HFF-Myc (cell line): ENCODE data around the gene SAMD1.

ENCODE experiments used
- DNase-seq: peaks from one replicate; pipeline ENCODE4 v3.0.0-alpha.2; 2011; ENCODE audit warnings: low read depth; ENCODE audit errors: extremely low read depth
- H3K4me3 ChIP-seq: replicated peaks from 2 replicates; pipeline ENCODE4 v1.5.1; 2011; ENCODE audit warnings: low read depth, mild to moderate bottlenecking, control low read depth, low read length
- TF ChIP-seq, protein P1 (sequence below): IDR thresholded peaks from 2 replicates; pipeline ENCODE4 v1.5.1; 2012; ENCODE audit warnings: mild to moderate bottlenecking, low read depth, low read length, control low read depth; ENCODE audit errors: missing control alignments

The SAMD1 gene

DNA sequence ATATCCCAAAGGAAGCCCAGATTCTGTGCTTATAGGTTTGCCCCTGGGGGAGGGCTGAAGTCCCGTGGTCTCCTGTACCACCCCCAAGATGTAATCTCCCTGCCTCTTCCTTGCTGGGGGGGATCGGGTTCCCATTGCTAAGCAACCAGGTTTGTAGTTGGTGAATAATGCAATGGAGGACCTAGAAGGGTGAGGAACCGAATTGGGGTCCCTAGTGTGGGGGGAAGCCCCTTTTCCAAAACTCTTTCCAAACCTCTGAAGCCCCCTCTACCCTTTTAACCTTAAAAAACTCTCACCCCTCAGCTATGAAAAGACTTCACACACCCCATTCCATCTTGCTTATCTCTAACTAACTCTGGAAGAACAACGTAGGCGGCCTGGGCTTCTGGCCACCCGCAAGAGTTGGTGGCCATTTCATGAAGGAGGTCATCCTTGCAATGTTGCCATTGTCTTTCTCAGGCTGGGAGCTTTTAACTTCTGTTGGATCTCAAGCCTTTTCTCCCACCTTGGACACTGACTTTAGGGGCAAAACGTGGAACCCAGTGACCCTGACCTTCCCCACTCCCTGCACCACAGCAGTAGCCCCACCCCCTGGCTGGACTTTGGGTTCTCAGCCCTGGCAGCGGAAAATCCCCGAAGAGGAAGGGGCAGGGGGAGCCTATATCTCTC lies 29.3 kb downstream of the SAMD1 start:
- TF ChIP-seq, protein P1, sequence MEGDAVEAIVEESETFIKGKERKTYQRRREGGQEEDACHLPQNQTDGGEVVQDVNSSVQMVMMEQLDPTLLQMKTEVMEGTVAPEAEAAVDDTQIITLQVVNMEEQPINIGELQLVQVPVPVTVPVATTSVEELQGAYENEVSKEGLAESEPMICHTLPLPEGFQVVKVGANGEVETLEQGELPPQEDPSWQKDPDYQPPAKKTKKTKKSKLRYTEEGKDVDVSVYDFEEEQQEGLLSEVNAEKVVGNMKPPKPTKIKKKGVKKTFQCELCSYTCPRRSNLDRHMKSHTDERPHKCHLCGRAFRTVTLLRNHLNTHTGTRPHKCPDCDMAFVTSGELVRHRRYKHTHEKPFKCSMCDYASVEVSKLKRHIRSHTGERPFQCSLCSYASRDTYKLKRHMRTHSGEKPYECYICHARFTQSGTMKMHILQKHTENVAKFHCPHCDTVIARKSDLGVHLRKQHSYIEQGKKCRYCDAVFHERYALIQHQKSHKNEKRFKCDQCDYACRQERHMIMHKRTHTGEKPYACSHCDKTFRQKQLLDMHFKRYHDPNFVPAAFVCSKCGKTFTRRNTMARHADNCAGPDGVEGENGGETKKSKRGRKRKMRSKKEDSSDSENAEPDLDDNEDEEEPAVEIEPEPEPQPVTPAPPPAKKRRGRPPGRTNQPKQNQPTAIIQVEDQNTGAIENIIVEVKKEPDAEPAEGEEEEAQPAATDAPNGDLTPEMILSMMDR: no peak
- no peak for DNase-seq
- H3K4me3 ChIP-seq: no peak overlapping the region

DNA sequence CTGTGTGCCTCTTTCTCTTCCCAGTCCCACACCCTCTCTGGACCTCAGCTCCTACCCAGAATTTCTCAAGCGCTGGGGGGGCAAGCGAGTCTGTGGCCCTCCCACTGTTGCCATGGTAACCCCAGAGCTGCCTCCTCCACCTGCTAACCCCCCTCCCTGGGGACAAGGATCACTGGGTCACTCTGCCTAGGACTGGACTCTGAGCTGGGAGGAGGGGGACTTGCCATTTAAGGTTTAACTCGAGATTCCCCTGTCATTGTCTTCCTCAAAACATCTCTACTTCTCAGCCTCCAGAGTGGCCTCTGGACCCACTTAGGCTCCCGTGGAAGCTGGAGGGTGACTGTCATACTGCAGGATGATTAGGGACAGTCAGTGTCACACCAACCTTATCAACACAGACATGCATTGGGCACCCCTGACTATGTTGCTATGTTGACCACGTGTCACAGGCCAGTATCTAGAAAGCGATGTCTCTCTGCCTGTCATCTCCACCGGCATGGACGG lies 30.8 kb downstream of the SAMD1 start:
- DNase-seq: no peak
- TF ChIP-seq, protein P1: no peak
- no peak overlapping the region for H3K4me3 ChIP-seq

DNA sequence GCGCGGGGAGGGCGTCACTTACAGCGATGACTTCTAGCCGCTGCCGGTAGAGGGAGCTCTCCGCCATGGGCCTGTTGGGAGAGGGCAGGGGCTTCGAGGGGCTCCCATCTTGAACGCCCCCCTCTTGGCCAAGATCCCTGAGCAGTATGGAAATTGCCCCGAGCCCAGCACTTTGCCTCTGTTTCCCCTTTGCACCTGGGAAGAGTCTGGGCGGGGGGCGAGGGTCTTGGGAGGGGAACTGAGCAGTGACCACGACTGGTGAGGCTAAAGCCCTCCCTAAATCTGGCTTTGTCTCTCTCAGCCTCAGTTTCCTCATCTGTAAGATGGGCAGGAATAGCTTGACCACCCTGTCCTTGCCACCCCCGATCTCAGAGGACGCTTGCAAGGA lies 31.5 kb downstream of the SAMD1 start:
- H3K4me3 ChIP-seq: no peak overlapping the region
- TF ChIP-seq, protein P1: peak; percentile 82
- no peak for DNase-seq

GRCh38 chr19:14058182-14059092 lies 32.1 kb downstream of the SAMD1 start:
- no peak for DNase-seq
- TF ChIP-seq, protein P1: no peak
- peak overlapping the region; percentile 20; the same call in 1 of the 2 replicates for H3K4me3 ChIP-seq

DNA sequence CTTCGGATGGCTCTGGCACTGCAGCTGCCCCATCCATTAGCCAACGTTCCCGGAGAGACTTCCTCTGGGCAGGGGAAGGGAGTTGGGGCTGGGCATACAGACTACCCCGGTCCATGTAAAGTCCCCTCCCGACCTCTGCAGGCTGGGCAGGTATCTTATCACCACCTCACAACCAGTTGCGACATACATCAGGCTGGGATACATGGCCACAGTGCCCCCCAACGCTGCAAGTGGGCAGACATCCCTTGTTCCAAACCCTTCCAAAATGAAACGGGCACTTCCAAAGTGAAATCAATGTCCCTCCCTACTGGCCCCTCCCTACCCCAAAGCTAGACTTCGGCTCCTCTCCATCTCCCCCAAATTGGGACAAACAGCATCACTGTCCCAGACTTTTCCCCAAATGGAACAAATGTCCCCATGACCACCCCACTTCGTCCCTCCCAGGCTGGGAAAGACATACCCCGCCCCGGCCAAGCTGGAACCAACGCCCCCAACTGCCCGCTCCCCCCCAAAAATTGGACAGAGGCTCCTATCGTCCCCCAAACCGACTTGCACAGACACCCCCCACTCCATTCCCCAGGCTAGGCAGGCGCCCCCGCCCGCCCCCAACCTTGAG lies 33.7 kb downstream of the SAMD1 start:
- peak overlapping the region; percentile 28 for H3K4me3 ChIP-seq
- TF ChIP-seq, protein P1: no peak

GRCh38 chr19:14056069-14056666 lies 34.4 kb downstream of the SAMD1 start:
- no peak for DNase-seq
- no peak overlapping the region for H3K4me3 ChIP-seq
- TF ChIP-seq, protein P1: no peak

More for the DNA sequence above, 33.7 kb downstream of the SAMD1 start:
- no peak for DNase-seq
